IMR-90 (cell line): Measurements from ENCODE around the gene FBXO15. TPM values are rescaled to one million over a fixed set of nuclear protein-coding genes. Genes with fewer than 3 reads are reported as not detected.

Source experiments
- ATAC-seq: fragments of 200-7000 bp; cut with Tn5 transposase; 2 replicates; pipeline ENCODE4 v1.9.1; 2020; ENCODE audit warnings: low read depth, mild to moderate bottlenecking, moderate library complexity
- BruUV-seq: library from RNA; stranded (reverse); fragments of 400-500 nt; replicated peaks from 2 replicates; lab custom pipeline; 2021; lab: Mats Ljungman, UMichigan
- CTCF ChIA-PET: fragments of 300-600 bp; formaldehyde crosslinking; extraction: SDS; loops from one replicate; lab custom pipeline; 2021; ENCODE audit warnings: antibody characterized with exemption; lab: Yijun Ruan, JAX
- POLR2A ChIA-PET: fragments of 300-600 bp; sonication (Branson Sonifier 250); formaldehyde crosslinking; loops from one replicate; lab custom pipeline; 2022; ENCODE audit warnings: antibody characterized with exemption; ENCODE audit not compliant: unreplicated experiment; lab: Charles Lee
- DNase-seq: peaks from one replicate; pipeline ENCODE4 v3.0.0; 2013
- H2AFZ ChIP-seq: replicated peaks from 2 replicates; pipeline ENCODE3; 2013; ENCODE audit warnings: low read length, mild to moderate bottlenecking; ENCODE audit not compliant: poor library complexity
- H2AK5ac ChIP-seq: 2 replicates; pipeline ENCODE4 v1.6.1; 2013; ENCODE audit warnings: low read depth, low read length, inconsistent platforms
- H2AK9ac ChIP-seq: replicated peaks from 2 replicates; pipeline ENCODE3; 2013; ENCODE audit warnings: mild to moderate bottlenecking, low read depth, low read length, moderate library complexity; ENCODE audit not compliant: poor library complexity
- H2BK120ac ChIP-seq: 2 replicates; pipeline ENCODE4 v1.6.1; 2013; ENCODE audit warnings: low read depth, low read length, inconsistent platforms
- H2BK15ac ChIP-seq: 3 replicates; pipeline ENCODE4 v1.6.1; 2013; ENCODE audit warnings: low read depth, low read length, inconsistent platforms
- H2BK20ac ChIP-seq: 2 replicates; pipeline ENCODE4 v1.6.1; 2013; ENCODE audit warnings: low read depth, mild to moderate bottlenecking, inconsistent platforms, low read length, moderate library complexity
- H2BK5ac ChIP-seq: 2 replicates; pipeline ENCODE4 v1.6.1; 2013; ENCODE audit warnings: mild to moderate bottlenecking, low read depth, low read length, inconsistent platforms; ENCODE audit not compliant: poor library complexity, severe bottlenecking
- H3K14ac ChIP-seq: replicated peaks from 2 replicates; pipeline ENCODE4 v1.6.1; 2013; ENCODE audit warnings: low read depth, low read length, inconsistent platforms
- H3K18ac ChIP-seq: 2 replicates; pipeline ENCODE4 v1.6.1; 2013; ENCODE audit warnings: low read depth, low read length, control low read depth
- H3K23ac ChIP-seq: 2 replicates; pipeline ENCODE4 v1.6.1; 2013; ENCODE audit warnings: low read depth, low read length, inconsistent platforms
- H3K27ac ChIP-seq: 2 replicates; pipeline ENCODE4 v1.5.1; 2013; ENCODE audit warnings: mild to moderate bottlenecking, control low read depth, low read length; ENCODE audit not compliant: insufficient read depth
- H3K27me3 ChIP-seq: 2 replicates; pipeline ENCODE4 v1.6.1; 2013; ENCODE audit warnings: low read length; ENCODE audit not compliant: control insufficient read depth, insufficient read depth
- H3K36me3 ChIP-seq: 2 replicates; pipeline ENCODE4 v1.6.1; 2013; ENCODE audit warnings: low read length, mixed read lengths; ENCODE audit not compliant: control insufficient read depth, insufficient read depth
- H3K4ac ChIP-seq: 2 replicates; pipeline ENCODE4 v1.6.1; 2013; ENCODE audit warnings: low read depth, low read length, inconsistent platforms
- H3K4me1 ChIP-seq: 2 replicates; pipeline ENCODE4 v1.6.1; 2013; ENCODE audit warnings: low read length, mixed read lengths; ENCODE audit not compliant: control insufficient read depth, insufficient read depth
- H3K4me2 ChIP-seq: 2 replicates; pipeline ENCODE4 v1.6.1; 2013; ENCODE audit warnings: low read depth, mild to moderate bottlenecking, control low read depth, low read length, moderate library complexity
- H3K4me3 ChIP-seq: 2 replicates; pipeline ENCODE4 v1.5.1; 2013; ENCODE audit warnings: low read depth, mild to moderate bottlenecking, control low read depth, low read length, moderate library complexity; ENCODE audit not compliant: insufficient read depth
- H3K56ac ChIP-seq: 2 replicates; pipeline ENCODE4 v1.6.1; 2013; ENCODE audit warnings: low read length, inconsistent platforms; ENCODE audit not compliant: insufficient read depth; ENCODE audit errors: extremely low read depth
- H3K79me1 ChIP-seq, 2 experiments: 2 replicates each; pipeline ENCODE4 v1.6.1; 2013; ENCODE audit warnings: low read length in 2 of 2, inconsistent platforms in 1 of 2, low read depth in 1 of 2
- H3K9ac ChIP-seq: 2 replicates; pipeline ENCODE4 v1.6.1; 2013; ENCODE audit warnings: low read depth, low read length, control low read depth
- H3K9me1 ChIP-seq: 2 replicates; pipeline ENCODE4 v1.6.1; 2013; ENCODE audit warnings: low read length, inconsistent platforms; ENCODE audit not compliant: insufficient read depth
- H3K9me3 ChIP-seq: 2 replicates; pipeline ENCODE4 v1.6.1; 2013; ENCODE audit warnings: low read length; ENCODE audit not compliant: control insufficient read depth, insufficient read depth
- H4K20me1 ChIP-seq: 2 replicates; pipeline ENCODE4 v1.6.1; 2013; ENCODE audit warnings: low read length, inconsistent platforms; ENCODE audit not compliant: insufficient read depth
- H4K5ac ChIP-seq: 2 replicates; pipeline ENCODE4 v1.6.1; 2013; ENCODE audit warnings: mild to moderate bottlenecking, low read depth, low read length, control low read depth
- H4K8ac ChIP-seq, 2 experiments: 2 replicates each; pipeline ENCODE4 v1.6.1; 2013; ENCODE audit warnings: low read depth in 2 of 2, low read length in 2 of 2, control low read depth in 1 of 2, inconsistent platforms in 1 of 2
- H4K91ac ChIP-seq: 2 replicates; pipeline ENCODE4 v1.6.1; 2013; ENCODE audit warnings: low read depth, low read length, inconsistent platforms; ENCODE audit not compliant: insufficient read depth
- BHLHE40 ChIP-seq: fragments of 150-350 bp; IDR thresholded peaks from 2 replicates; pipeline ENCODE4 v1.6.1; 2016; ENCODE audit warnings: mild to moderate bottlenecking, low read depth, low read length
- CHD1 ChIP-seq: IDR thresholded peaks from 2 replicates; pipeline ENCODE4 v1.6.1; 2012; ENCODE audit warnings: low read depth, low read length, improper control_type of control experiment
- ELK1 ChIP-seq: fragments of 150-350 bp; IDR thresholded peaks from 2 replicates; pipeline ENCODE4 v1.6.1; 2016; ENCODE audit warnings: low read depth, mild to moderate bottlenecking, low read length, moderate library complexity, borderline replicate concordance
- FOS ChIP-seq: fragments of 150-350 bp; IDR thresholded peaks from 2 replicates; pipeline ENCODE4 v1.6.1; 2016; ENCODE audit warnings: low read depth, low read length
- MAZ ChIP-seq: IDR thresholded peaks from 2 replicates; pipeline ENCODE4 v1.6.1; 2012; ENCODE audit warnings: low read depth, mild to moderate bottlenecking, low read length, improper control_type of control experiment, moderate library complexity, borderline replicate concordance
- MXI1 ChIP-seq: IDR thresholded peaks from 2 replicates; pipeline ENCODE4 v1.6.1; 2012; ENCODE audit warnings: low read depth, mild to moderate bottlenecking, low read length, moderate library complexity, borderline replicate concordance
- POLR2A ChIP-seq: IDR thresholded peaks from 2 replicates; pipeline ENCODE4 v1.6.1; 2012; ENCODE audit warnings: mild to moderate bottlenecking, low read depth, low read length
- RAD21 ChIP-seq: IDR thresholded peaks from 2 replicates; pipeline ENCODE4 v1.6.1; 2012; ENCODE audit warnings: low read length, improper control_type of control experiment
- RFX5 ChIP-seq: IDR thresholded peaks from 2 replicates; pipeline ENCODE4 v1.8.0; 2012; ENCODE audit warnings: low read depth, mild to moderate bottlenecking, low read length, moderate library complexity
- WGBS, 2 experiments: methylation state at CpG; one replicate each; pipeline versions ENCODE4 v1.1.5 to v1.1.7; 2013; ENCODE audit warnings: missing lambda C conversion rate in 2 of 2; ENCODE audit not compliant: insufficient read length in 1 of 2; ENCODE audit errors: extremely low coverage in 2 of 2; 5-methylcytosine and 5-hydroxymethylcytosine counted together
- dilution Hi-C: fragments of 300-500 bp; cut with HindIII; formaldehyde crosslinking; loops from one replicate; pipeline ENCODE4 v1.14.3; 2018; ENCODE audit warnings: low sequenced_read_pairs; ENCODE audit not compliant: unreplicated experiment
- in situ Hi-C: fragments of 300-500 bp; cut with MboI; formaldehyde crosslinking; loops from 3 replicates; pipeline ENCODE4 v1.14.3; 2019; ENCODE audit warnings: low sequenced_read_pairs, inconsistent platforms, mixed read lengths
- intact Hi-C: fragments of 100-400 bp; cut with micrococcal nuclease; formaldehyde crosslinking; loops from 2 replicates; pipeline ENCODE4 v1.10.0; 2022
- polyA plus RNA-seq, 3 experiments: library from polyadenylated mRNA; depleted of rRNA; stranded (reverse); fragments of >200 nt; gene quantifications; 2 replicates each; pipeline ENCODE4 v1.2.3, GENCODE V29; 2012; ENCODE audit warnings: low replicate concordance in 1 of 3
- total RNA-seq: library from RNA; depleted of rRNA; stranded (reverse); fragments of >200 nt; gene quantifications from 2 replicates; pipeline ENCODE4 v1.2.3, GENCODE V29; 2012

FBXO15 gene
- total and polyA plus RNA-seq, 2 of the 4 experiments (the other 2 are of a cell fraction): 0.90 to 2.0 TPM

- no peak for TF ChIP-seq MAZ
- TF ChIP-seq FOS: no peak
- no peak for TF ChIP-seq RAD21
- no peak for TF ChIP-seq BHLHE40
- TF ChIP-seq ELK1: no peak
- TF ChIP-seq MXI1: no peak
- no peak for TF ChIP-seq RFX5
- no peak for TF ChIP-seq CHD1
- no peak for TF ChIP-seq POLR2A
- Histone ChIP-seq H4K8ac (no peak overlapping the region), H4K20me1 (no peaks in the 10 kb centered on the region), H3K56ac (no peak overlapping the region), H3K18ac (no peak overlapping the region), H3K14ac (no peak overlapping the region), H4K91ac (no peak overlapping the region), H3K4ac (no peak overlapping the region), H3K4me2 (no peak overlapping the region), H3K9ac (no peak overlapping the region), H3K27me3 (no peaks in the 10 kb centered on the region; the same call in 1 of the 2 replicates), H2AFZ (no peak overlapping the region), H3K9me3 (no peaks in the 10 kb centered on the region), H2BK120ac (no peak overlapping the region), H3K27ac (no peak overlapping the region), H2AK5ac (no peak overlapping the region), H3K9me1 (peaks cover 3% of the 10 kb centered on the region; the same call in 1 of the 2 replicates), H3K23ac (no peak overlapping the region), H3K36me3 (peaks cover 7% of the 10 kb centered on the region), H2BK5ac (no peak overlapping the region), H3K4me1 (peaks cover 3% of the 10 kb centered on the region; the same call in 1 of the 2 replicates), H2BK15ac (no peak overlapping the region), H2BK20ac (no peak overlapping the region), H2AK9ac (no peak overlapping the region), H3K4me3 (no peak overlapping the region), H4K5ac (no peak overlapping the region), H3K79me1 (peaks cover 0 to 2% of the 10 kb centered on the region in 2 experiments; a peak in 1 of 4 replicates)
- POLR2A ChIA-PET: interaction anchor here (0.6 kb wide), 1 partner anchor 179 kb away, joined by 3 read pairs; no protein-coding TSS in a partner anchor
- CTCF ChIA-PET: no interaction called here
- no peak for DNase-seq
- ATAC-seq: no peak
- 80% methylated on average over 1 of the region's 11 CpGs; no CpG with 5 or more reads in 1 of the 2 experiments for WGBS, 2 experiments
- no TSS peak for BruUV-seq
- intact Hi-C loops: no loop called here
- dilution Hi-C loops: no loop called here
- in situ Hi-C loops: no loop called here
Observed at GRCh38 chr18:74163019-74163660, 15.5 kb upstream of the FBXO15 start.
